GM12892 (cell line): ENCODE measurements around the gene RPL7A.

ENCODE experiments used
- POLR2A ChIP-seq: IDR thresholded peaks from 2 replicates; pipeline ENCODE4 v1.6.1; 2011; ENCODE audit warnings: low read depth, low read length, control low read depth
- TAF1 ChIP-seq: IDR thresholded peaks from 2 replicates; pipeline ENCODE4 v1.6.1; 2011; ENCODE audit warnings: low read depth, mild to moderate bottlenecking, control low read depth, low read length, borderline replicate concordance

DNA sequence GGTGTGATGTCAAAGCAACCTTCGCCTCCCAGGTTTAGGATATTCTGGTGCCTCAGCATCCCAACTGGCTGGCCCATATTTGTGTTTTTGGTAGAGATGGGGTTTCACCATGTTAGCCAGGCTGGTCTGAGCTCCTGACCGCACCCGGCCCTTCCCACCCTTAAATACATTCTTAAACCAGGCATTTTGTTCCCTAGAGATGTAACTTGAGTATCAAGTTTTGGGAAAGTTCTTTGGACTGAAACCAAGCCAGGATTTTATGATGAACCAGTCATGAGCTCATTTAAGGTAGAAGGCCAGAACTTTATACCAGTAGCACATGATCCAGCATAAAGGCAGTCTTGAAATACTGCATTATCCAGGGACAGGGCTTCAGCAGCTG lies 3.5 kb downstream of the RPL7A start:
- TF ChIP-seq POLR2A (no peak; the same call in 1 of the 2 replicates), TAF1 (no peak)
